Body of pancreas (tissue), 4 donors: Measurements from ENCODE around the gene ITGA2. TPM values are rescaled to one million over a fixed set of nuclear protein-coding genes. Genes with fewer than 3 reads are reported as not detected.

Experiments
- ATAC-seq: fragments of 150-250 bp; one replicate; pipeline ENCODE4 v1.9.1; 2016
- DNase-seq, 4 donors: peaks; one replicate each; pipeline ENCODE4 v3.0.0-alpha.2; 2019
- H3K27ac ChIP-seq, 4 donors: fragments of 200-600 bp; sonication (generic); 1 replicate in 3 of 4; 2 replicates in 1 of 4; pipeline versions ENCODE4 v1.5.1 to v1.6.1; 2016 to 2019; ENCODE audit warnings: mild to moderate bottlenecking in 1 of 4, mixed read lengths in 1 of 4, moderate library complexity in 1 of 4
- H3K27me3 ChIP-seq, 2 donors: fragments of 200-600 bp; sonication (generic); one replicate each; pipeline ENCODE4 v1.6.0; 2016; ENCODE audit warnings: mild to moderate bottlenecking in 1 of 2
- H3K36me3 ChIP-seq, 2 donors: fragments of 200-600 bp; sonication (generic); replicated peaks in 1 of 2; 2 replicates each; pipeline ENCODE4 v1.5.1; 2016; ENCODE audit warnings: low read depth in 2 of 2; ENCODE audit not compliant: insufficient read depth in 1 of 2
- H3K4me1 ChIP-seq: fragments of 200-600 bp; sonication (generic); one replicate; pipeline ENCODE4 v1.6.0; 2016
- H3K4me3 ChIP-seq, 2 donors: fragments of 200-600 bp; sonication (generic); 1 replicate in 1 of 2; 2 replicates in 1 of 2; pipeline ENCODE4 v1.5.1; 2016 to 2019
- H3K9me3 ChIP-seq, 3 donors: fragments of 200-600 bp; sonication (generic); 1 replicate in 2 of 3; 2 replicates in 1 of 3; pipeline ENCODE4 v1.5.1; 2016
- POLR2A ChIP-seq, 3 donors: fragments of 450-650 bp; IDR thresholded peaks; one replicate each; pipeline ENCODE4 v1.6.1; 2016; ENCODE audit warnings: antibody characterized with exemption in 3 of 3, mild to moderate bottlenecking in 2 of 3
- WGBS, 2 donors: methylation state at CpG; one replicate each; pipeline ENCODE4 v1.1.5; 2017; 5-methylcytosine and 5-hydroxymethylcytosine counted together
- intact Hi-C: fragments of 100-400 bp; cut with DNase I; formaldehyde crosslinking; loops from one replicate; pipeline ENCODE4 v1.15.1; 2023
- total RNA-seq, 2 donors: library from RNA; depleted of rRNA; stranded (reverse); fragments of >200 nt; gene quantifications; one replicate each; pipeline ENCODE4 v1.1.0, GENCODE V29; 2016
- TF ChIP-seq, protein P1 (sequence below), 7 experiments: fragments of 450-650 bp in 4 of 7; fragments of 200-600 bp in 3 of 7; sonication (generic) in 3 of 7; IDR thresholded peaks; one replicate each; pipeline ENCODE4 v1.5.1; 2016 to 2019; ENCODE audit warnings: antibody characterized with exemption in 7 of 7

Gene ITGA2
- total RNA-seq, 2 donors from 2014 or later = 4.0 to 4.4 TPM

DNA sequence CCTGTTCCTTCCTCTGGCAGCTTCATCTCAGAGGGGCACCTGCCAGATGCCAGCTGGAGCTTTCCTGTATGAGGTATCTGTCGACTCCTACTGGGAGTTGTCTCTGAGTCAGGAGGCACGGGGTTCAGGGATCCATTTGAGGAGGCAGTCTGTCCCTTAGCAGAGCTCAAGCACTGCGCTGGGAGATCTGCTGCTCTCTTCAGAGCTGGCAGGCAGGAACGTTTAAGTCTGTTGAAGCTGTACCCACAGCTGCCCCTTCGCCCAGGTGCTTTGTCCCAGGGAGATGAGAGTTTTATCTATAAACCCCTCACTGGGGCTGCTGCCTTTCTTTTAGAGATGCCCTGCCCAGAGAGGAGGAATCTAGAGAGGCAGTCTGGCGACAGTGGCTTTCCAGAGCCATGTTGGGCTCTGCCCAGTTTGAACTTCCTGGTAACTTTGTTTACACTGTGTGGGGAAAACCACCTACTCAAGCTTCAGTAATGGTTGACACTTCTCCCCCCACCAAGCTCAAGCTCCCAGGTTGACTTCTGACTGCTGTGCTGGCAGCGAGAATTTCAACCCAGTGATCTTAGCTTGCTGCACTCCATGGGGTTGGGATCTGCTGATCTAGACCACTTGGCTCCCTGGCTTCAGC is 11.8 kb upstream of the ITGA2 start:
- WGBS, 2 donors = 69 to 93% methylated on average over 2 to 7 of the region's 7 CpGs
- Histone ChIP-seq H3K9me3 (peaks cover 0 to 4% (median 0%) of the 10 kb centered on the region in 3 donors), H3K36me3 (no peaks in the 10 kb centered on the region), H3K27ac (no peak overlapping the region), H3K4me3 (no peak overlapping the region), H3K4me1 (no peaks in the 10 kb centered on the region), H3K27me3 (no peaks in the 10 kb centered on the region)
- ATAC-seq (no peak), DNase-seq (no peak)
- TF ChIP-seq POLR2A (IDR thresholded peaks at IDR 0.05) = no peak
- TF ChIP-seq, protein P1, sequence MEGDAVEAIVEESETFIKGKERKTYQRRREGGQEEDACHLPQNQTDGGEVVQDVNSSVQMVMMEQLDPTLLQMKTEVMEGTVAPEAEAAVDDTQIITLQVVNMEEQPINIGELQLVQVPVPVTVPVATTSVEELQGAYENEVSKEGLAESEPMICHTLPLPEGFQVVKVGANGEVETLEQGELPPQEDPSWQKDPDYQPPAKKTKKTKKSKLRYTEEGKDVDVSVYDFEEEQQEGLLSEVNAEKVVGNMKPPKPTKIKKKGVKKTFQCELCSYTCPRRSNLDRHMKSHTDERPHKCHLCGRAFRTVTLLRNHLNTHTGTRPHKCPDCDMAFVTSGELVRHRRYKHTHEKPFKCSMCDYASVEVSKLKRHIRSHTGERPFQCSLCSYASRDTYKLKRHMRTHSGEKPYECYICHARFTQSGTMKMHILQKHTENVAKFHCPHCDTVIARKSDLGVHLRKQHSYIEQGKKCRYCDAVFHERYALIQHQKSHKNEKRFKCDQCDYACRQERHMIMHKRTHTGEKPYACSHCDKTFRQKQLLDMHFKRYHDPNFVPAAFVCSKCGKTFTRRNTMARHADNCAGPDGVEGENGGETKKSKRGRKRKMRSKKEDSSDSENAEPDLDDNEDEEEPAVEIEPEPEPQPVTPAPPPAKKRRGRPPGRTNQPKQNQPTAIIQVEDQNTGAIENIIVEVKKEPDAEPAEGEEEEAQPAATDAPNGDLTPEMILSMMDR (IDR thresholded peaks at IDR 0.05) = no peak
- intact Hi-C loops = no loop called here

DNA sequence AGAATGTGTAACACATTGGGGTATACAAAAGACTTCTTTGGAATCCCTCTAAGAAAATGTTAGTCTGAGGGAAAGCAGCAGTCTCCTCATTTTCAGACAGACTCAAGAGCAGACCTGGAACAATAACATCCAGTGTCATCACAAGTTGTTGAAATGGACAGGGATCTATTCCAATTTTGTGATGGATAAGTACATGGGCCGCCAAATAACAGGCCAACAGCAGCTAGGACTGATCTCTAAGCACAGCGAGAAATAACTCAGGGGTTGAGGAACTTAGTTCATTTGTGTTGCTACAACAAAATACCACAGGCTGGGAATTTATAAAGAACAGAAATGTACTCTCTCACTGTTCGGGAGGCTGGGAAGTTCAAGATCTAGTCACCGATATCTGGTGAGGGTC is 7.6 kb upstream of the ITGA2 start:
- 58 to 83% methylated on average over 4 of the region's 4 CpGs for WGBS, 2 donors

DNA sequence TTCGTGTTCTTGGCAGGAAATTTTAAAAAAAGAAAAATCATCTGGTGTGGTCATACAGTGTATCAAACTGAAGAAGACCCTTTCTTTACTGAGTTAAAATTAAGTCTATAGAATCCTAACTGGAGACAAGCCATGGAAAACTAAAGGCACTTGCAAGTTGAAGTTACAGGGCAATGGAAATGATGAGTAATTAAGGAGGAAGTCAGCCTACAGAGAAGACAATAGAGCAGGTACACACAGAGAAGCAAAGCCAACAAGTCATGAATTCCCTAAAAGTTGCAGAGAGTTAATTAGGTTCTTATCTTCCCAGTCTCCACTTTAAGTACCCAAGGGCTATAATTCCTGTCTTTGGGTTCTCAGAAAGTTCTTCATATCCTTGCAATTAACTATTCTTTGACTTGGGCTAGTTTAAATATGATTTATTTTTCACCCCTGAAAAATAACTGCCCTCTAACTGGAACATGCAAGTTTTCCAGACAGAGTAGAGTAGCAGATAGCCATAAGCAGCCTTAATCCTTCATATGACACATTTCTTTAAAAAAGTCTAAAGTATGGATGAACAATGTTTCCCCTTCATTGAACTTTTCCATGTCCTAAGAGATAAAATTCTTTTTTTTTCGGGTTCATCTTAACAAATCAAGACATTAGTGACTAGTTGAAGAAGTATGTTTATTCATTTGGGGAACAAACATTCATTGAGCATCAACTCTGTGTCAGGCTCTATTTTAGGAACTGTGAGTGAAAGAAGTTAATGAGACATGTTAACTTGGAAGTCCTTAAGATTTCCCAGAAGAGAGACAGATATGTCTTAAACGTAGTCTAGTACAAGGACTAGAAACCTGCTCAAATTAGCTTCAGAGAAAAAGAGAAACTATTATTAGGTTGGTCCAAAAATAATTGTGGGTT is 5.2 kb upstream of the ITGA2 start:
- no peaks in the 10 kb centered on the region for H3K27me3 ChIP-seq
- ATAC-seq (no peak), DNase-seq (no peak)
- no peak overlapping the region for H3K4me3 ChIP-seq
- peaks cover 5% of the 10 kb centered on the region for H3K4me1 ChIP-seq
- no peak overlapping the region for H3K27ac ChIP-seq
- H3K9me3 ChIP-seq = no peaks in the 10 kb centered on the region
- no peak for TF ChIP-seq POLR2A (IDR thresholded peaks at IDR 0.05)
- TF ChIP-seq, protein P1 (IDR thresholded peaks at IDR 0.05) = no peak
- intact Hi-C loops = no loop called here
- no peaks in the 10 kb centered on the region for H3K36me3 ChIP-seq
- 34 to 43% methylated on average over 3 of the region's 3 CpGs for WGBS, 2 donors

More for the DNA sequence above, 7.6 kb upstream of the ITGA2 start:
- Histone ChIP-seq H3K9me3 (peaks cover 0 to 2% (median 0%) of the 10 kb centered on the region in 3 donors), H3K27ac (no peak overlapping the region), H3K4me3 (no peak overlapping the region), H3K27me3 (no peaks in the 10 kb centered on the region), H3K4me1 (no peaks in the 10 kb centered on the region), H3K36me3 (no peaks in the 10 kb centered on the region)
- no peak for DNase-seq
- ATAC-seq = no peak
- TF ChIP-seq POLR2A (IDR thresholded peaks at IDR 0.05) = no peak
- TF ChIP-seq, protein P1 (IDR thresholded peaks at IDR 0.05) = no peak
- intact Hi-C loops = no loop called here

DNA sequence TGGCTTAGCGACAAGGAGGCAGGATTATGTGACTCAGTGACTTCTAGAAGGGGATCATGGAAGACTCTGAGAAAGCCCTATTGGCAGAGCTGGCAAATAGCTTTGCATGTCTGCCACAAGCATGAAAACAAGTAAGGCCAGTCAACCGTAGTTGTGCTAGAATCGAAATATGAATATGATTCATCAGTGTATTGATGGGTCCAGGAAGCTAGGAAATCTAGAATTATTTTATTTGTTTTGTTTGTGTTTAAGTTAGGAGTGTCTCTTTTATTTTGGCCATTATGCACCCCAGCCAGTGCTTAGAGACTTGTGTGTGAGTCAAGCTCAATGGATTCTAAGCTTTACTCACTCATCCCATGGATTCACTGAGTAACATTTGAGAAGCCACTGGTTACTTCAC is 3.8 kb upstream of the ITGA2 start:
- Histone ChIP-seq H3K4me3 (no peak overlapping the region), H3K9me3 (no peaks in the 10 kb centered on the region), H3K36me3 (no peaks in the 10 kb centered on the region), H3K4me1 (peaks cover 13% of the 10 kb centered on the region), H3K27ac (no peak overlapping the region), H3K27me3 (no peaks in the 10 kb centered on the region)
- 87 to 93% methylated on average over 3 of the region's 3 CpGs for whole genome bisulfite sequencing, 2 donors
- no peak for ATAC-seq
- intact Hi-C loops = no loop called here
- DNase-seq = no peak
- no peak for TF ChIP-seq POLR2A (IDR thresholded peaks at IDR 0.05)
- TF ChIP-seq, protein P1 (IDR thresholded peaks at IDR 0.05) = no peak
